GM10266 (cell line): ENCODE results near the gene CSDE1.

ENCODE experiments used
- DNase-seq: peaks from one replicate; pipeline ENCODE4 v3.0.0; 2012; ENCODE audit errors: extremely low spot score
- CTCF ChIP-seq: IDR thresholded peaks from 2 replicates; pipeline ENCODE4 v1.5.1; 2012; ENCODE audit warnings: mild to moderate bottlenecking, low read depth; ENCODE audit not compliant: control insufficient read depth, insufficient read depth; ENCODE audit errors: missing control alignments

The CSDE1 gene

GRCh38 chr1:114745291-114745690 is 12.5 kb downstream of the CSDE1 start:
- no peak for DNase-seq
- no peak for TF ChIP-seq CTCF

- no peak for TF ChIP-seq CTCF
Measured at GRCh38 chr1:114741963-114742746, 15.6 kb downstream of the CSDE1 start.

DNA sequence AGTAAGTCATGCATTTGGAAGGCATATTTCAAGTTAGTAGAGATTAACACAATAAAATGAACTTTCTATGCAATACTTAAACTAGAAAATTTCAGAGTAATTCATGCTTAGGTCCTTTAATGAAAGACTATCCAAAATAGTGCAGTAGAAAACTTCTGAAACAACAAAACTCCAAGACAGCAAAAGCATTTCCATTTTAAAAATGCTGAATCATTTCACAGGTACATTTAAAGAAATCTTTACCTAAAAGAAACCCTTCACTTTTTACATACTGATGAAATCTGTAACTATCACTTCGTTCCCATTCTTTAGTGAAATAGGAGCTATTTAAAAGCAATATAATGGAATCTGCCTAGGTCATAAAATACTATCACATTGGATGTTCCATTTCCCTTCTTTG is 17.5 kb downstream of the CSDE1 start:
- no peak for TF ChIP-seq CTCF

More at GRCh38 chr1:114741963-114742746, 15.6 kb downstream of the CSDE1 start:
- no peak for DNase-seq

GRCh38 chr1:114737314-114737849 is 20.4 kb downstream of the CSDE1 start:
- TF ChIP-seq CTCF, result no peak

More for the DNA sequence above, 17.5 kb downstream of the CSDE1 start:
- DNase-seq, result no peak

GRCh38 chr1:114735479-114735878 is 22.3 kb downstream of the CSDE1 start:
- no peak for DNase-seq
- no peak for TF ChIP-seq CTCF

More at GRCh38 chr1:114737314-114737849, 20.4 kb downstream of the CSDE1 start:
- no peak for DNase-seq

- no peak for DNase-seq
- TF ChIP-seq CTCF, result no peak
Measured at GRCh38 chr1:114729782-114730181, 28.0 kb downstream of the CSDE1 start.

DNA sequence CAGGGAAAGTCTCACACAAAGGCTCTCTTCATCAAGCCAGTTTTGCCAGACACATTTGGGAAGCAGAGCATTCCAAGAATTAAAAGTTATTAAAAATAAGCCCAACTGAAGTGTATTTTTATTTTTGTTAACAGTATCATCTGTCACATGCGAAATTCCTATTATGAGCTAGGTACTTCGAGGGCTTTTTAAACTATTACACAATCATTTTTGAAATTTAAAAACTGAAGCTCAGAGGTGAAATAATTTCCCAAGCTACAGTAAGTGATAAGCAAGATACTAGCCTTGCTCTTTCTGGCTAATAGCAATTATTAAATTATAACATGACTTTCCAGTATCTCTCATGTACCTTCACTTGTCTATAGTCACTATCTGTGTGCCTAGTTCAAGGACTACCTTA is 29.2 kb downstream of the CSDE1 start:
- DNase-seq, result no peak
- TF ChIP-seq CTCF, result no peak
